Mesothelial cell of epicardium (in vitro differentiated cells): ENCODE measurements around the gene TAPBPL. TPM values are rescaled to one million over a fixed set of nuclear protein-coding genes. Genes with fewer than 3 reads are reported as not detected.
"Not testable (repeated sequence)": the region's sequence is repeated elsewhere in the genome, so short reads cannot be mapped to it uniquely, and the experiment has no call there.

ENCODE experiments used
- DNase-seq, 2 experiments: peaks; one replicate each; pipeline ENCODE4 v3.0.0; 2021; ENCODE audit warnings: low spot score in 2 of 2; ENCODE audit not compliant: unreplicated experiment in 2 of 2
- H3K27ac Mint-ChIP-seq: 2 replicates; pipeline ENCODE4 v1.8.0; 2021; ENCODE audit warnings: mixed read lengths
- H3K27me3 Mint-ChIP-seq: 2 replicates; pipeline ENCODE4 v1.8.0; 2021; ENCODE audit warnings: low read depth, mixed read lengths
- H3K36me3 Mint-ChIP-seq: 2 replicates; pipeline ENCODE4 v1.8.0; 2021; ENCODE audit warnings: mixed read lengths
- H3K4me1 Mint-ChIP-seq: 2 replicates; pipeline ENCODE4 v1.8.0; 2021; ENCODE audit warnings: mixed read lengths
- H3K4me3 Mint-ChIP-seq: 2 replicates; pipeline ENCODE4 v1.8.0; 2021; ENCODE audit warnings: mild to moderate bottlenecking, moderate library complexity, mixed read lengths
- H3K9me3 Mint-ChIP-seq: 2 replicates; pipeline ENCODE4 v1.8.0; 2021; ENCODE audit warnings: mixed read lengths
- CTCF ChIP-seq: fragments of 200-600 bp; sonication (generic); IDR thresholded peaks from one replicate; pipeline ENCODE4 v1.5.0; 2021; ENCODE audit warnings: antibody characterized with exemption; ENCODE audit not compliant: unreplicated experiment
- total RNA-seq: library from RNA; stranded (reverse); gene quantifications from 3 replicates; pipeline ENCODE4 v1.2.1, GENCODE V29; 2021

Gene TAPBPL
- total RNA-seq, 1 donor from 2014 or later: 2.6 TPM

DNA sequence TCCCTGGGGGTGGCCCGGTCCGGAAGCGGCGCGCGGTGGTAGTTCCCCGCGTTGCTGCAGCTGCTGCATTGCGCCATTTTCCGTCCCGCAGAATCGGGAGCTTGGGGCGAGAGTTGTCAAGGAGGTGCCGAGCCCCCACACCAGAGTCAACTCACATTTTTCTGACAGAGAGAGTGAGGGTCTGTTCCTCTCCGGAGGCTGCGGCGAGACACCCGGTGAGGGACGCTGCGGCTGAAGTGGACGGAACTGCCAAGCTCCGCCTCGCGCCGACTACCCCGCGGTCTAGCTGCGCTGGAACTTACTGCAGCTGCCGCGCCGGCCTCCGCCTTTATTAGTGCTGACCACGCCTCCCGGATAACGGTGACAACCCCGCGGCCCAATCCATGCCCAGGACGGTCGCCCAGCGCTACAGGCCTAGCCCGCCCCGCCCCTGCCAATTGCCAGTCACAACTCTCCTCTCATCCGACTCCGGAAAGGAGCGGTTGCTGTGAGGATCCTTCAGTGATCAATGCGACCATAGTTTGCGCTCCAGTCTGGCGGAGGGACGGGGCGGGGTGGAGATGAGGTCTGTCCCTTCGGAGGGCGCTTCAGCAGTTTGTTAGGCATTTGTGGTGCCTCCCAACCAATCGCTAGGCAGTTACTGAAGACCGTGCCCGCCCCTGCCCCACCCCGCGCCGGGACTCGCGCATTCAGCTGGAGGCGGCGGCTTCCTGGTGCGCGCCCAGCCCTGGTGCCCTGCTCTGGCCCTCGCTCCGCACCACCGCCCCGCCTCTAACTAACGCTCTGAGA is 18.7 kb downstream of the TAPBPL start, which contains the start of gene VAMP1:
TSS of gene VAMP1 (minus strand) at position 303 of the 789 bp plus-strand sequence. CDS start at position 157, 146 bp downstream.
- peak within 1 kb of the TSS; percentile 89 for H3K27ac Mint-ChIP-seq
- DNase-seq: peak; percentile 89 to 96
- peaks cover 12% of the 10 kb centered on the region for H3K4me1 Mint-ChIP-seq
- TF ChIP-seq CTCF: no peak
- no peaks in the 10 kb centered on the region for H3K9me3 Mint-ChIP-seq
- H3K27me3 Mint-ChIP-seq: peaks cover 6% of the 10 kb centered on the region
- H3K36me3 Mint-ChIP-seq: peaks cover under 1% of the 10 kb centered on the region
- H3K4me3 Mint-ChIP-seq: peak within 1 kb of the TSS; percentile 80

DNA sequence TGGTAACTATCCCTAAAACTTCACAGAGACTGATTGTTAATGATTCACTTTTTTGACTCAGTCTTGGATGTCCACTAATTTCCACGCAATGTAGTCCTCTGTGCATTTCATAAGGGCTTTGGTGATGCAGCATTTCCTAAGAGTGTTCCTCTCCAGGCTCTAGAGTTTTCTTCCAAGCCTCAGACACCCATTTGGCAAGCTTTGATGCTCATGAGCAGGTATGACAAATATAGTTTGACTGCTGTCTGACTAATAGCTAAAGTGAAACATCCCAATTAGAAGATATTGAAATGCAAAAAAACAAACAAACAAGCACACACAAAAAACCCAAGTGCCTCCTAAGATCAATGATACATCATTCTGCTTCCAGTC is 20.1 kb downstream of the TAPBPL start:
- no peak for DNase-seq
- Mint-ChIP-seq H3K27me3 (peaks cover 6% of the 10 kb centered on the region), H3K36me3 (no peaks in the 10 kb centered on the region), H3K4me3 (peak overlapping the region; percentile 80), H3K4me1 (peaks cover 12% of the 10 kb centered on the region), H3K9me3 (peaks cover 4% of the 10 kb centered on the region), H3K27ac (no peak overlapping the region)
- TF ChIP-seq CTCF: no peak

DNA sequence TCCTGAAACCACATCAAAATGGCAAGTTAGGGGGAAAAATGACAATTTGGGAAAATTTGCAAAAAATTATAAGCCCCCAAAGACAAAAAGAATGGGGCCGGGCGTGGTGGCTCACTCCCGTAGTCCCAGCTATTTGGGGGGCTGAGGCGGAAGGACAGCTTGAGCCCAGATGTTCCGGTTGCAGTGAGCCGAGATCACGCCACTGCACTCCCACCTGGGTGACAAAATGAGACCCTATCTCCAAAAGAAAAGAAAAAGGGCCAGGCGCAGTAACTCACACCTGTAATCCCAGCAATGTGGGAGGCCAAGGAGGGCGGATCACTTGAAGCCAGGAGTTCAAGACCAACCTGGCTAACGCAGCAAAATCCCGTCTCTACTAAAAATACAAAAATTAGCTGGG is 20.6 kb downstream of the TAPBPL start:
- Mint-ChIP-seq H3K4me1 (peaks cover 12% of the 10 kb centered on the region), H3K27ac (no peak overlapping the region), H3K36me3 (no peaks in the 10 kb centered on the region), H3K4me3 (no peak overlapping the region), H3K27me3 (peaks cover 6% of the 10 kb centered on the region), H3K9me3 (peaks cover 4% of the 10 kb centered on the region)
- TF ChIP-seq CTCF: no peak
- DNase-seq: no peak

GRCh38 chr12:6475233-6475975 is 23.6 kb downstream of the TAPBPL start:
- not testable (repeated sequence) for H3K27me3 Mint-ChIP-seq, H3K4me3 Mint-ChIP-seq, H3K27ac Mint-ChIP-seq, H3K4me1 Mint-ChIP-seq, H3K36me3 Mint-ChIP-seq, DNase-seq, H3K9me3 Mint-ChIP-seq

DNA sequence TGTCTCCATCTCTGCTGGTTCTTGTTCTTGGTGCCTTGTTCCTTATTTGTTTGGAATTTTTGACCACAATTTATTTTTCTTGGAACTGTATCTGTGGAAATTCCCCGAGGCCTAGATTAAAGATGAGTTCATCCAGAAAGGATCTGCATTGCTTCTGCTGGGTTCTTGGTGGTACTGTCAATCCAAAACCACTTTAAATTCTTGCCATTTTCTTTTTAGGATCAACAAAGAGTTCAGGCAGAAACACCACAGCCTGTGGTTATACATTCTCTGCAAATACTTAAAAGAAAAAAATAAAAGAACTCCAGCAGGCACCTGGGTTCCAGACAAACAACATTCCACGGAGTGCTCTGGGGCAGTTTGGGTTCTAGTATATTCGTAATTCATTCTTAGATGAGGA is 24.6 kb downstream of the TAPBPL start:
- Mint-ChIP-seq H3K4me3 (no peak overlapping the region), H3K9me3 (peaks cover 4% of the 10 kb centered on the region), H3K36me3 (no peaks in the 10 kb centered on the region), H3K27ac (peak overlapping the region; percentile 30), H3K27me3 (peaks cover 4% of the 10 kb centered on the region), H3K4me1 (no peaks in the 10 kb centered on the region)
- DNase-seq: no peak
- no peak for TF ChIP-seq CTCF

GRCh38 chr12:6477601-6478377 is 25.9 kb downstream of the TAPBPL start:
- not testable (repeated sequence) for H3K27me3 Mint-ChIP-seq, H3K4me3 Mint-ChIP-seq, DNase-seq, H3K4me1 Mint-ChIP-seq, H3K27ac Mint-ChIP-seq, H3K36me3 Mint-ChIP-seq, H3K9me3 Mint-ChIP-seq
